ENCODE measurements around the gene MLLT10.

DNA sequence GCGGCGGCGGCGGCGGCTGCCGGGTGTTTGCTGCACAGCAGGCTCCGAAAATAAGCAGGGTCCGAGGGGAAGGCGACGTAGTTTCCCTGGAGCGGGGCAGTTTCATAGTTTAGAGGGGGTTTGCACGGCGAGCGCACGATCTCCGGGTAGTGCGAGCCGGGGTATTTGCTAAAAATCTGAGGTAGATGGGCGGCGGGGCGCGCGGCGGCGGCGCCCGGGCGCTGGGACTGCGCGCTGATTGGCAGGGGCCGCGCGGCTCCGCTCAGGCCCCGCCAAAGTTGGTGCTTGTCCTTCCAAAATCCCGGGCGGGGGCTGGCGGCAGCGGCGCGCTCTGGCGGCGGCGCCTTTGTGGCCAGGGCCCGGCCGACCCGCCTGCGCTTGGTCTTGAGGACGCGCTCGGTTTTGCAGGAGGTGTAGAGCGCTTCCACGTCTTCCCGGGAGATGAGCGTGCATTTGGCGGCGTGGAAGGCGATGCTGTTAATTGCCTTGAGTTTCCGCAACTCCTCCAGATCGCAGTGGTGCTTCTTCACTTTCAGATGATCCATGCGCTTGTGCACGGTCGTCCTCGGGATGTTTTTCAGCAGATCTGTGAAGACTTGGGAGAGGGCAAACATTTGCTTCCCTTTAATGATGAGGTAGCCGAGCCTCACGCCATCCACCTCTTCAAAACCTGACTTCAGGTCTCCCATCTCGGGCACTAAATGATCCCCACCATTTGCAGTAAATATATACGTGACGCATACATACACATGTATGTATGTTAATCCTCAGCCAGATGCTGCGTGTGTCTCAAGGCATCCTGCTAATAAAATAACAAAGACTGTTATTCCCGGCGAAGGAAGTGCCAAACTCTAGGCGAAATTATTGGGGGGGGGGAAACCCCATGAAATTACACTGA lies 16.6 kb upstream of the MLLT10 start:
- TF ChIP-seq, protein P1, sequence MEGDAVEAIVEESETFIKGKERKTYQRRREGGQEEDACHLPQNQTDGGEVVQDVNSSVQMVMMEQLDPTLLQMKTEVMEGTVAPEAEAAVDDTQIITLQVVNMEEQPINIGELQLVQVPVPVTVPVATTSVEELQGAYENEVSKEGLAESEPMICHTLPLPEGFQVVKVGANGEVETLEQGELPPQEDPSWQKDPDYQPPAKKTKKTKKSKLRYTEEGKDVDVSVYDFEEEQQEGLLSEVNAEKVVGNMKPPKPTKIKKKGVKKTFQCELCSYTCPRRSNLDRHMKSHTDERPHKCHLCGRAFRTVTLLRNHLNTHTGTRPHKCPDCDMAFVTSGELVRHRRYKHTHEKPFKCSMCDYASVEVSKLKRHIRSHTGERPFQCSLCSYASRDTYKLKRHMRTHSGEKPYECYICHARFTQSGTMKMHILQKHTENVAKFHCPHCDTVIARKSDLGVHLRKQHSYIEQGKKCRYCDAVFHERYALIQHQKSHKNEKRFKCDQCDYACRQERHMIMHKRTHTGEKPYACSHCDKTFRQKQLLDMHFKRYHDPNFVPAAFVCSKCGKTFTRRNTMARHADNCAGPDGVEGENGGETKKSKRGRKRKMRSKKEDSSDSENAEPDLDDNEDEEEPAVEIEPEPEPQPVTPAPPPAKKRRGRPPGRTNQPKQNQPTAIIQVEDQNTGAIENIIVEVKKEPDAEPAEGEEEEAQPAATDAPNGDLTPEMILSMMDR (IDR thresholded peaks at IDR 0.05; ENCODE audit: poor library complexity), result no peak
- TF ChIP-seq EZH2 (IDR thresholded peaks at IDR 0.05; ENCODE audit: borderline replicate concordance), result no peak

All from hepatocyte (in vitro differentiated cells).